ENCODE data around the gene LATS2.

LATS2 gene

GRCh38 chr13:21013682-21014038, 47.7 kb downstream of the LATS2 start:
- no peak for DNase-seq

DNA sequence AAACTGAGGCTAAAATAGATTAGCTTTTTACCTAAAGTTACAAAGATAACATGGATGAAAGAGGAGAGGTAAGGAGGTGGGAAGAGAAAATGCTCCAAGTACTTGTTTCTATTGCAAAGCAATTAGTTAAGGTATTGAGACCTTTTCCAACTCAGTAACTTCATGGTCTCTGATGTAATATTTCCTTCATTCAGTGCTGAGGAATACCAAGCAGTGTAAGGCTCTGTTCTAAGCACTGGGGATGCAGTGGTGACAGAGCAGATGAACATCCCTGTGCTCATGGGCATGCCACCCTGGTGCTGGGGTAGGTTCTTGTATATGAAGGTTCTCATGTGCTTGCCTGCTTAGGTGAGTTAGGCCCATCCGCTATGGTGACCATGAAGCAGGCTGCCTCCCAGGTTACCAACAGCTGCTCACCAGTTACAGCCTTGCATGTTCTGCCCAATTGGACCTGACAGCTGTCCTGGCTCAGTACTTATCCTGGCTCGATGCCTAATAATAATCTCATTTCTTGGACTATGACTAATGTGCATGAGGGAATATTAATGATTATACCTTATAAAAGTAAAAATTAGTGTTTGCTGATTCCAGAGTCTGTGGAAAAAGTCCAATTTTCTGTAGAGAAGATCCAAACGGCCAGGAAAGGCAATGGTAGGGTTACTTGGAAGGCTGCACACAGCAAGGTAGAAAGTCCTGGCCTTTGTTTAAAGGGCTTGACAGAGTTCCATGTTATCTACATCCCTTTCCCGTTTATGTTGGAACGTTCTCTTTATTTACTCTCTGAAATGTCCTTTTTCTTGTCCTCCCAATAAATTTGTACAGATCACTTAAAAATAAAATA, 48.3 kb downstream of the LATS2 start:
- no peak for DNase-seq

- no peak for DNase-seq
These were observed 49.2 kb downstream of the LATS2 start for GRCh38 chr13:21012211-21012610.

- no peak for DNase-seq
These were observed 50.0 kb downstream of the LATS2 start for GRCh38 chr13:21011378-21011777.

DNA sequence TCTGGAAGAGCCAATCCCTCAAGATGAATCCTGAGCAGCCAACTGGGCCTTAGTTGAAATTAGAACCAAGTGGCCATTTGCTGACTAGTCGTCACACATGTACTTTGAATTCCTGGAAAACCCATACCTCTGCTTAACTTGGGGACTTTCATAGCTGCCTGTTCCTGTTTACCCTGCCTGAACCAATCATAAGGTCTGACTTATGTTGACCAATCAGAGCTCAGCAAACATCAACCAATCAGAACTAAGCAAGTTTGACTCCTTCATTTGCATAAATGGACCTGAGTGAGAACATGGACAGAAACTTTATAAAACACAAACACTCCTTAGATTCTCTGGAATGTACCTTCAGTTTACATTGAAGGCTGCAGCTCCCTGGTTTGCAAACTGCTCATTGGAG, 50.8 kb downstream of the LATS2 start:
- DNase-seq, result no peak

GRCh38 chr13:21009036-21009435, 52.4 kb downstream of the LATS2 start:
- no peak for DNase-seq

- DNase-seq, result no peak
These were observed 53.4 kb downstream of the LATS2 start for GRCh38 chr13:21008026-21008425.

- DNase-seq, result peak; percentile 12
These were observed 55.0 kb downstream of the LATS2 start for GRCh38 chr13:21006141-21007005.

GRCh38 chr13:21005193-21005592, 56.2 kb downstream of the LATS2 start:
- DNase-seq, result no peak

DNA sequence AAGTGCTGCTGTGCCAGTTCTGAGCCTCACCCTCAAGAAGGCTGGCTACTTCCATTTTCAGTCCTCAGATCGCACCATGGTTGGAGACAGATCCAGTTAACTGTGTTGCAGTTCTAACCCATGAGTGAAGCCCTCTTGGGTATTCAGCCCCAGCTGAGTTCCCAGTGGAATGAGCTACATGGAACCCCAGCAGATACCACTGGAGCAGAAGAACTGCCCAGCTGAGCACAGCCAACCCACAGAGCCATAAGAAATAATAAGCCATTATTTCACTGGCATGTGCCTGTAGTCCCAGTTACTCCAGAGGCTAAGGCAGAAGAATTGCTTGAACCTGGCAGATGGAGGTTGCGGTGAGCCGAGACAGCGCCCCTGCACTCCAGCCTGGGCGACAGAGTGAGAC, 59.9 kb downstream of the LATS2 start:
- no peak for DNase-seq

GRCh38 chr13:21000647-21001046, 60.7 kb downstream of the LATS2 start:
- DNase-seq, result no peak

DNA sequence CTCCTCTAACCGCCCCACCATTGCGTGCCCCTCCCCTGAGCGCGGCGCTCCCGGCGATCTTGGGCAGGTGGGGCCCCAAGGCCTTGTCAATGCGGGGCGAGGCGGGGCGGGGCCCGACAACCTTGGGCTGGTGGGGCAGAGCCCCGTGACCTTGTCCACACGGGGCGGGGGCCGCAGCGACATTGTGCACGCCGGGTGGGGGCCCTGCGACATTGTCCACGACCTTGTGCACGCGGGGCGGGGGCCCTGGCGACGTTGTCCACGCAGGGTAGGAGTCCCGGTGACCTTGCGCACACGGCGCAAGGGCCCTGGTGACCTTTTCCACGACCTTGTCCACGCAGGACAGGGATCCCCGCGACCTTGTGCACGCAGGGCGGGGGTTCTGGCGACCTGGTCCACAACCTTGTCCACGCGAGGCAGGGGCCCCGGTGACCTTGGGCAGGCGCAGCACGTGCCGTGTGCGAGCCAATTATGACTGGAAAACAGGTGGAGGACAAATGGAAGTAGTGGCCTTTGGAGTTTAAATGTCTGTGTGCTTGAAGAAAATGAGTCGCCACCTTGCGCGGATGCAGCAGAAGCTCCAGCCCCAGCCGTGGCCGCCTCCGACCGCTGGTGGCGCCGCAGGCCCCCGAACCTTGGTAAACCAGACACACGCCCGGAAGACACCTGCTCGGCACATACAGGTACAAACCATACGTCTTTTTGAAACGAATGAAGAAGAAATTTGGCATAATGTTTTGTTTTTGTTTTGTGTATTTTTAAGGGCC, 62.6 kb downstream of the LATS2 start:
- DNase-seq, result no peak

DNA sequence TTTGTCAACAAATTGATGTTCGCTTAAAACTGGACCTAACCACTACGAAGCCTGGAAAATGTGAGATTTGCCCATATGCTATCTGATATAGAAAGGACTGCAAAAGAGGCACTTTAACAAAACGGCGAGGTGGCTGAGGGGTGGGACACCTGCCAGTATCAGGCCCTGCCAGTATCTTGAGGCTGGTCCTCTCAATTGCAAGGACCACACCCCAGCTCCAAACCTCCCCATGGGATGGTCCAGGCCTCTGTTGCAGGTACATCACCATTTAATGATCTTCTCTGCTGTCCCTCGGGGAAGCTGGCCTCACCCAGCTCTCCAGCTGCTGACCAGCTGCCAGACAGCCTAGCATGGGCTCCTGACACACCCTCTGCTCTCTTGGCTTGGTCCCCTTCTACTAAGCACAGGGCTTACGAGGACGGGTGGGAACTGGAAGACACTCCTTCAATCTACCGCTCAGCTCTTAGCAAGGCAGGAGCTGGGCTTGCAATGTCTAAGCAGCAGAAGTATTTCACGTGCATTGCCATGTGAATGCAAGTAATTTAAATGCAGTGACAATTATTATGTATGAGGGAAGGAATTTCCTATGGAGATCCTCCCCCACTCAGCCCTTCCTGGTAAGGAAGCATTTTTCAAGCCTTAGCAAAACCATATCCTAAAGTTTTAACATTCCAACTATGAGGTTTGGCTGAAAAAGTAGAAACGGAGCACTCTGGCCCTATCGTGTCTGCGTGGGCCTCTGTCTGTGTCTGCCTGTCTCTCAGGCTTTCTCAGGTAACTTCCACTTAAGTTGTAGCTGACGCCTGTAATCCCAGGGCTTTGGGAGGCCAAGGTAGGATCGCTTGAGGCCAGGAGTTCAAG, 63.9 kb downstream of the LATS2 start:
- no peak for DNase-seq

- DNase-seq, result no peak
These were observed 66.0 kb downstream of the LATS2 start for GRCh38 chr13:20995245-20995838.

DNA sequence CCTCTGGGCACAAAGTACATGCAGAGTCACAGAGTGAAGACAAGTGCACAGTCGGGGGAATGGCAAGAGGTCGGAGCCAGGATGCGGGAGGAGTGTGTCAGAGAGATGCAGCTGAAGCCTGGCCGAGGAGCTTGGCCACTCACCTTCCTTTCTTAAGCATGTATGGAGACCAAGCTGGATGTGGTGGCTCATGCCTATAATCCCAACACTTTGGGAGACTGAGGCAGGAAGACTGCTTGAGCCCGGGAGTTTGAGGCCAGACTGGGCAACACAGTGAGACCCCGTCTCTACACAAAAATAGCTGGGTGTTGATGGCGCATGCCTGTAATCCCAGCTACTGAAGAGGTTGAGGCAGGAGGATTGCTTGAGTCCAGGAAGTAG, 67.0 kb downstream of the LATS2 start:
- no peak for DNase-seq

- no peak for DNase-seq
These were observed 67.5 kb downstream of the LATS2 start for GRCh38 chr13:20993661-20994440.

DNA sequence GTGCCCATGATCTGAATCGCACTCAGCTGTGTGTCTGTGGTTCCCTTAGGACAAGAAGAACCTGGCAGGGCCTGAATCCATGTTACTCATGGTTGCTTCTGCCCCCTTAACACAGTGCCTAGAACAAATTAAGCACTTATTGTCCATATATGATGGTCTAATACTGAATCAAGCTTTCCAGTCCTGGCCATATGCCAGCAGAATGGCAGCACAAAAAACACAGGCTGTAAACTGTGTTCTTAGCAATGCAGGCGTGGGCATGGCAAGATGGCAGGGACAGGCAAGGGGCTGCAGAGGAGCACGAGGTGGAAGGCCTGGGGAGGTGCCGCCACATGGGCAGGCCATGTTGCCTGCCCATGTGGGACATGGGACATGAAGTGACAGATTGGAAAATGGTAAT, 68.2 kb downstream of the LATS2 start:
- DNase-seq, result no peak

DNA sequence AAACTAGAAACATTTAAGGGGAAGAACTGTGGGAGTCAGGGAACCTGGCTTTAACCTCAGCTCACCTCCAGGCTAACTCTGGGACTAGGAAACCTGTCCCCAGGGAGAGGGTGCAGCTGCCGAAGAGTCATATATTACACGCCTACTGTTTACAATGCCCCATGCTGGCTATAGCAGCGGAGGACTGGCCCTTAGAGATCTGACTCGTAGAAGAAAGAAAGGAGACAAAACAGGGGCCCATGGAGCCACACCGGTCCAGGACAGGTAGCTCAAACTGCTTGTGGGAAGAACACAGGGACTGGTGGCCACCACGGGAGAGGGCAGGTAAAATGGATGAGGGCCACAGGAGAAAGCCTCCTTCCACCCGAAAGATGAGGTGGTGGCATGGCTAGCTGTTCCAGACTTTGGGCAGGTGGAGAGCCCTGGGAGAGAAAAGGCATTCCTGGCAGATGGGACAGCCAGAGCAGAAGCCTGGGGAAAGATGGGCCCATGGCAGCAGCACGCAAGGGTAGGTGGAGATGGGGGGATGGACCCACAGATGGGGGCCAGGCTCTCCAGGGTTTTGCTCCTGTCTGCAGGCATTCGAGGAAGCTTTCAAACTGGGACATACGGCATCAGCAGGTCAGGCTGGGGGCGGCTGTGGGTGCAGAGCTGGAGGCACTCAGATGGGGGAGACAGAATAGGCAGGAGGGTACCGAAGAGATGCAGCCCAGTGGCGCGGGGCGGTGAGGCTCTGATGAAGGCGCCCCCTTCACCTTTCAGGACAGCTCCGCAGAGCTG, 69.5 kb downstream of the LATS2 start:
- DNase-seq, result no peak

GRCh38 chr13:20990910-20991525, 70.4 kb downstream of the LATS2 start:
- no peak for DNase-seq

Data from DMS79 treated with DMSO at 0.1 percent for 48 hours (cell line).